ENCODE data around the gene PISD.

The PISD gene

GRCh38 chr22:31652911-31653684, 8.9 kb downstream of the PISD start:
- no peak for DNase-seq (ENCODE audit: low read depth)

- no peak for DNase-seq (ENCODE audit: low read depth)
These were observed 9.9 kb downstream of the PISD start for GRCh38 chr22:31652088-31652487.

- DNase-seq (ENCODE audit: low read depth), result no peak
These were observed 10.4 kb downstream of the PISD start for GRCh38 chr22:31651664-31652063.

DNA sequence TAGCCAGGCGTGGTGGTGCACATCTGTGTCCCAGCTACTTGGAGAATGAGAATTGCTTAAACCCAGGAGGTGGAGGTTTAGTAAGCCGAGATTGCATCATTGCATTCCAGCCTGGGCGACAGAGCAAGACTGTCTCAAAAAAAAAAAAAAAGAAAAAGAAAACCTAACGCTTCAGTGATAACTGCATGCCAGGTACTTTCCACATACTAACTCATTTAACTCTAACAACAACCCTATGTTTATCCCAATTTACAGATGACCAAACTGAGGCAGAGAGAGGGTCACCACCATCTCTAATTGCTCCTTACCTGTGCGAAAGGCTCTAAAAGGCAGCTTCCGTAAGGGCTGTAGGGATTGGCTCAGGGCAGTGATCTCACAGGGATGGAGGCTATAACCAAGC, 11.6 kb downstream of the PISD start:
- DNase-seq (ENCODE audit: low read depth), result no peak

GRCh38 chr22:31647523-31648320, 14.3 kb downstream of the PISD start:
- no peak for DNase-seq (ENCODE audit: low read depth)

- DNase-seq (ENCODE audit: low read depth), result no peak
These were observed 14.9 kb downstream of the PISD start for GRCh38 chr22:31647066-31647465.

- peak; percentile 58 for DNase-seq (ENCODE audit: low read depth)
These were observed 15.6 kb downstream of the PISD start for GRCh38 chr22:31646186-31647019.

GRCh38 chr22:31639436-31640039, 22.5 kb downstream of the PISD start:
- DNase-seq (ENCODE audit: low read depth), result no peak

GRCh38 chr22:31637891-31638618, 24.0 kb downstream of the PISD start:
- no peak for DNase-seq (ENCODE audit: low read depth)

DNA sequence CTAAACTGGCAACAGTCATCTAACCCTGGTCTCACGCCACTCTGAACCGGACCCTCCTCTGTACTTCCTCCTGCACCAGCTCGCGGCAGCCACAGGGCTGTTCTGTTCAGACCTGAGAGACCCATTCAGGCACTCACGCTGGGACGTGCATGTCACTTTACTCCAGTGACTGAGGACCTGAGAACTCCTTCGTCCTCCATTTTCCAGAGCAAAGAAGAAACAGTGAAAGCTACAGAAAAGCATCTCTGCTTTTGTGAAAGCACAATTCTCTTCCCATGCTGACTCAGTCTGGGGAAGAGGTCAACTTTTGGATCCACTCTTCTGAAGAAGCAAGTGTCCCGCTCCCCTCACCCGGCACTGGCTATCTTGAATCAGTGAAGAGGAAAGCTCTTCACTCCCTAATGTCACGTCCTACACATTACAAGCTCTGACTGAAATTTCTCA, 24.5 kb downstream of the PISD start:
- no peak for DNase-seq (ENCODE audit: low read depth)

GRCh38 chr22:31635638-31636306, 26.2 kb downstream of the PISD start:
- DNase-seq (ENCODE audit: low read depth), result no peak

GRCh38 chr22:31631436-31631835, 30.6 kb downstream of the PISD start:
- no peak for DNase-seq (ENCODE audit: low read depth)

GRCh38 chr22:31630331-31631329, 31.4 kb downstream of the PISD start:
- DNase-seq (ENCODE audit: low read depth), result no peak

GRCh38 chr22:31629741-31630184, 32.3 kb downstream of the PISD start:
- no peak for DNase-seq (ENCODE audit: low read depth)

DNA sequence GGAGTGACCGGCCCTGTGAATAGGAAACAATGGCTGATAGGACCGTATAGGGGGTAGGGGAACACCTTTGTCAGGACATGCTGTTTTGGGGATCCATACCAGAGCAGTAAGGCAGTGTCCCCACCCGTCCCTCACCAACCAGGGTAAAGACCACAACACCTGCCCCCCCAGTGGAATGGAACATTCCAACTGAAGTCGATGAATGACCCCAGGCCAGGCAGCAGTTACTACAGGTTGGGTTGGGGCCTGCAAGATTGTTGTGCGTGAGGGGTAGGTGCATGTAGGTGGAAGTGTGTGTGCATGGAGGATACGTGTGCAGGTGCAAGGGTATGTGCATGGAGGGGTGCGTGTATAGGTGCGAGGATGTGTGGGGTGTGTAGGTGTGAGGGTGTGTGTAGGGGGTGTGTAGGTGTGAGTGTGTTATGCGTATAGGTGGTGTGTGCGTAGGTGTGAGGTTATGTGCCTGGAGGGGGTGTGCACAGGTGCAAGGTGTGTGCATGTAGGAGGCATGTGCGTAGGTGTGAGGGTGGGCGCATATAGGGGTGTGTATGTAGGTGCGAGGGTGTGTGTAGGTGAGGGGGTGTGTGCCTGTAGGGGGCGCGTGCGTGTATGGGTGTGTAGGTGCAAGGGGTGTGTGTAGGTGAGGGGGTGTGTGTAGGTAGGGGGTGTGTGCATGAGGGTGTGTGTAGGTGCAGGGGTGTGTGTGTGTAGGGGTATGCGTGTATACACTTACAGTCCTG, 32.9 kb downstream of the PISD start:
- no peak for DNase-seq (ENCODE audit: low read depth)

DNA sequence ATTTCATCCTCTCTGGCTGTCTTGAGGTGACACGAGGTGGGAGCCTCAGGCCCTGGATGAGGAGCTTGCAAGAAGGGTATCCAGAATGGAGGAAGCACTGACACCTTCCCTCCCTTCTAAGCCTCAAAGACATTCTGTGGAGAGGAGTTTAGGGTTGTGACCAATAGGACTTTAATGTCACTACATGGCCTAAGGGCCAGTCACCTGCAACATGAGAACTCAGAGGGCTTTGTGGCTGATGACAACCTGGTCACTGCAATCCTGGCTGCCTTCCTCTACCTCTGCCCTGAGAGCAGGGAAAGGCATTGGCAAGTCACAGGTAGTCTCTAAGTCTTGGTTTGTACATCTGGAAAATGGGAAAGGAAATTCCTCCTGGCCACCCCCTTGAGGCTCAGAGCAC, 33.7 kb downstream of the PISD start:
- DNase-seq (ENCODE audit: low read depth), result no peak

DNA sequence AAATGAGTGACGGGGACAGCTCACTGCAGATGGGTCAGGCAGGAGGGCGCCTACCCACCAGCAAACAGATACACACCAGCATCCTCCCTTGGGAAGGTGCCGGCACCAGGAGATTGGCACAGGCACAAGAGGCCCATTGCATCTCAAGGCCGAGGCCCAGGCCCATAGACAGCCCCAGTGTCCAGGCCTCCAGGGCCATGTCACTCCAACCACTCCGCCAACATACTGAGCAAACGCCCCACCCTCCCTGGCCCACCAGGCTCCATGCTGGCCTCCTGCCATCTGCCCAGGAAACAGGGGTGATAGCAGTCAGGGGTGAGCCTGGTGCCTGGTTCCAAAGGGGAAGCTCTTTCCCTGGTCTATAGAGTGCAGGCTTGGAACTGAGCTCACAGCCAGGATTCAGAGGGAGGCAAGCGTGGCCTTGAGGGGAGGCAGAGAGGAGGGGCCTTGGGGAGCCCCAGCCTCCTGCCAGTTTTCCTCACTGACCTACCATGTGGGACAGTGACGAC, 34.7 kb downstream of the PISD start:
- no peak for DNase-seq (ENCODE audit: low read depth)

GRCh38 chr22:31626427-31627150, 35.4 kb downstream of the PISD start:
- no peak for DNase-seq (ENCODE audit: low read depth)

All from HS-27A (cell line).